ENCODE results near the gene GNG4. TPM values are rescaled to one million over a fixed set of nuclear protein-coding genes. Genes with fewer than 3 reads are reported as not detected.
"Not testable (repeated sequence)": the region's sequence is repeated elsewhere in the genome, so short reads cannot be mapped to it uniquely, and the experiment has no call there.

Gene GNG4
- total RNA-seq, 1 donor from 2014 or later = 0.12 TPM

DNA sequence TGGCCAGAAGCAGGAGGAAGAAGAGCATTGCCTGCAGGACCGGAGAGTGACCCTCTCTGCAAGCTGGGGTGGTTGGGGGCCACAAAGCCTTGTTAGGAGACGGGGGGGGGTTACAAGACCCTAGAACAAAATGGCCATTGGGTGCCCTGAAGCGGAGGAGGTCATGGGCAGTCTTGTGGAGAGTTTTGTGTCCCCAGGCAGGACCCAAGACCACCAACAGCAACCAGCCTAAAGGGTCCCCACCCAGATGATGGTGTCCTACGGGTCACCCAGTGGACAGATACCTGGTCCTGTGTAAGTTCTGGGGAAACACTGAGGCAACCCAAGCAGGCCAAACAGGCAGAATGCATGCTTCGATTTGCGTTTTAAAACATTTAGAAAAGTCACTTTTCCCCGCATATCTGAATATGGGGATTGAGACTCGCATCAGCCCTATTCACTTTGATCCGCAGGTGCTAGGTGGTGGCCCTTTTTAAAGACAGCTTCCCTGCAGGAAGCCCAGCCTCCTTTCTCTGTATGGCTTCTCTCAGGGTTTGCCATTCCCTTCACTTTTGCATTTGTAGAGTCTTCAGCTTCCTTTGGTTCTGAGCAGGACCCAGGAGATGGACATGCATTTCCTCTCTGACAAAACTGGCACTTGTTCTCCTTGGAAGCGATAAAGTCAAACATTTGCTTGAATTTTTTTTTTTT lies 21.1 kb downstream of the GNG4 start:
- no peak for DNase-seq (ENCODE audit: low spot score)

GRCh38 chr1:235625831-235626230 lies 23.8 kb downstream of the GNG4 start:
- no peak for DNase-seq (ENCODE audit: low spot score)

DNA sequence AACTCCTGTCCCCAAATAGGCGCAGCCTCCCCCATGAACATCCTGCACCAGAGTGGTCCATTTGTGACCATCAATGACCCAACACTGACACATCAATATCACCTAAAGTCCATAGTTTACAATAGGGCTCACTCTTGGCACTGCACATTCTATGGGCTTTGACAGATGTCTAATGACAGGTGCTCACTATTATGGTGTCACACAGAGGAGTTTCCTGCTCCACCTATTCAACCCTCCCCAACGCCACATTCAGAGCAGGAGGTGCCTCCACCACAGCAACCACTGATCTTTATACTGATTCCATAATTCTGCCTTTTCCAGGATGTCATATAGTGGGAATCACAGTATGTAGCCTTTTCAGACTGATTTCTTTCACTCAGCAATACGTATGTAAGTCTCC lies 24.2 kb downstream of the GNG4 start:
- no peak for DNase-seq (ENCODE audit: low spot score)

DNA sequence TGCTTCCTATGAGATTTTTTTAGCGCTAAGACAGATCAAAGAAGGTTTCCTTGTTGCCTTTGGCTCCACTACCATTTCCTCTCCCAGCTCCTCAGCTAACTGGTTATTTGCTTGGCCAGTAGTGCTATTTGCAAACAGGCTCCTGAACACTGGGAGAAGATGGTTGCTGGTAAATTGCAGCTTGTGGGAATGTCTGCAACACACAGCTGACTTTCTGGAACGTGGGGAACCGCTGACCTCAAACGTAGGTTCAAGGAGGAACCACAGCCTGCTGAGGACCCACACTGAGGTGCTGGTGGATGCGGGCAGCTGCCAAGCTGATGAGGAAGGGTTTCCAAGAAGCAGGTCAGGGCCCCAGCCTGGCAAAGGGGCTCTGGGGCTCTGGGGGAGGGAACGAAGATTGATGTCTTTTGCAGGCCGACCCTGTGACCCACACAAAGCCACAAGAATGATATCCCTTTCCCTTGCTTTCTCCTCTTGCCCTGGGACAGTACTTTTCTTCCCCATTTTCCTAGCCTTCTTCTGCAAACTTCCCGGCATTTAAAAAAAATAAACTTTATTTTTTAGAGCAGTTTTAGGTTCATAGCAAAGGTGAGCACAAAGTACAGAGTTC lies 24.8 kb downstream of the GNG4 start:
- DNase-seq (ENCODE audit: low spot score) = no peak

GRCh38 chr1:235622936-235623779 lies 26.4 kb downstream of the GNG4 start:
- DNase-seq (ENCODE audit: low spot score) = no peak

GRCh38 chr1:235619149-235619548 lies 30.4 kb downstream of the GNG4 start:
- DNase-seq (ENCODE audit: low spot score) = not testable (repeated sequence)

DNA sequence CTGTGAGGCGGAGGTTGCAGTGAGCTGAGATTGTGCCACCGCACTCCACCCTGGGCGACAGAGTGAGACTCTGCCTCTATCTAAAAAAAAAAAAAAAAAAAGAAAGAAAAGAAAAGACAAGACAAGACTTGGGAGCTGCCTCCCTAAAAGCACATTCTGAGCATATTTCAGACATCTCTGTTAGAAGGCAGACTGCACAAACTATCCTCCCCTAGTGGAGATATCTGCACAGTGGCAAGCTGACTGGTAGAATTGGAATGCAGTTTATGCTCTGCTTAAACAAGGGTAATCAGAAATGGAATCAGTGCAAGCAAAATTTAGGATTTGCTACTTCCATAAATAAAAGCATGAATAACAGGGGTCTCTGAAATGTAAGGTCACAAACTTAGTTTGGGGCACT lies 31.8 kb downstream of the GNG4 start:
- DNase-seq (ENCODE audit: low spot score) = no peak

DNA sequence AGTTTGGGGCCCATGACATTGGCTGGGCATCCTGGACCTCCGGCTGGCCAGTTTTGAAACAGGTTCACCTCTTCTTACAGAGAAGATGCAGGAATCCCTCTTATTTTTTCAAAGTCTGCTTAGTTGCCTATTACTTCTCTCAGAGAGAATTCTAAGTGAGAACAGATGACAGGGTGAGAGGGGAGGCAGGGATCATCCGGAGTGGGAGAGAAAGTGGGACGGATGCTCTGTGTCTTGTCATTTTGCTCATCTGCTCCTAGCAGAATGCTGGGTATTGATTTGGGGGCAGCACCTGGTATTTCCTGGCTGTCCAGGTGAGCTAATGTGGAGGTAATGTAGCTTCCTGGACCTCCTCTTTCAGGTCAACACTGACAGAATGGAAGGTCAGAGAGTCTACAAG lies 32.4 kb downstream of the GNG4 start:
- no peak for DNase-seq (ENCODE audit: low spot score)

DNA sequence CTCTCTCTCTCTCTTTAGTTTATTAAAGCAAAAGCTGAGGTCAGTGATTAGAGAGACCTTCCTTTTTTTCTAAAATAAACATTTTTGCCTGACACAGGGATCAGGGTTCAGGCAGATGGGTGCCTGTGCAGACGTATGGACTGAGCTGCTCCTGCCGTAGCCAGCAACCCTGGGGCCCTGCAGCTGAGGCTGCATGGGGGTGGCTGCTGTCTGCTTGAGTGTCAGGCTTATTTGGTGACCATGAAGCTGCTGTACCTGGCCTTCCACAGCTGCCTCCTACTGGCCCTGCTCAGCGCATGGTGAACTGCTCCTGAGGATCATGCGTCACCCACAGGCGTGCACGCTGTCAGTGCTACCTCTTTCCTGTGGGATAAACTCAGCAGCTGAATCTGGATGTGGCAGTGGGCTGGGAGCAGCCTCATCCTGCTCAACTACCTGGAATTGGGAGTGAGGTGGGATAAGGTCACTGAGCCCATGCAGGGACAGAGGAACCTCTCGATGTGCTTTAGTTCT lies 35.1 kb downstream of the GNG4 start:
- DNase-seq (ENCODE audit: low spot score) = no peak

GRCh38 chr1:235613602-235614001 lies 36.0 kb downstream of the GNG4 start:
- DNase-seq (ENCODE audit: low spot score) = no peak

GRCh38 chr1:235612761-235613160 lies 36.8 kb downstream of the GNG4 start:
- DNase-seq (ENCODE audit: low spot score) = no peak

- no peak for DNase-seq (ENCODE audit: low spot score)
Measured at GRCh38 chr1:235610157-235610556, 39.4 kb downstream of the GNG4 start.

DNA sequence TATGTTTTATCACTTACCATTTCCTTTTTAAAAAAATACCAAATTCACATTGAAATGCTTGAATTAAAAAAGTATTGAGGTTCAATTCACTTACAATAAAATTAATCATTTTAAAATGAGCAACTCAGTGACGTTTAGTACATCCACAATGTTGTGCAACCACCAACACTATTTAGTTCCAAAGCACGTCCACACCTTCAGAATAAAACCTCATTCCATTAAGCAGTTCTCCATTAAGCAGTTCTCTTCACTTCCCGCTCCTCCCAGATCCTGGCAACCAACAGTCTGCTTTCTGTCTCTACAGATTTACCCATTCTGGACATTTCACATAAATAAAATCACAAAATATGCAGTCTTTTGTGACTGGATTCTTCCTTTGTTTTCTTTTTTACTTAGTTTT lies 41.3 kb downstream of the GNG4 start:
- no peak for DNase-seq (ENCODE audit: low spot score)

GRCh38 chr1:235607284-235607683 lies 42.3 kb downstream of the GNG4 start:
- DNase-seq (ENCODE audit: low spot score) = no peak

DNA sequence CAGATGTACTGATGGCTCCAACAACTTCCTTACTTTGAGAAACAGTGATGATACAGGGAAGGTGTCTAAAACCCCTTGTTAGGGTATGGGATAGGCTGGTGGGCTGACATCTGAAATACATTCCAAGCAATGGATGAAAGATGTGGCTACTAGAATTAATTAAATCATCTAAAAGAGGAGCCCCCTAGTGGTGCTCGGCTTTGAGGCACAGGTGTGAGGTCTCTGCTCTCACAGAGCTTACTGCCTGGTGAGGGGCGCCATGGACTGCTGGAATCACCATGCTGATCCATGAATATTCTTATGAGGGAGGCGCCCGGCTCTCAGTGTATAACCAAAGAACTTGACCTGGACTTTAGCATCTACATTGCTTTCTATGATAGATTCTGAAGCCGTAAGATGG lies 48.5 kb downstream of the GNG4 start:
- DNase-seq (ENCODE audit: low spot score) = no peak

DNA sequence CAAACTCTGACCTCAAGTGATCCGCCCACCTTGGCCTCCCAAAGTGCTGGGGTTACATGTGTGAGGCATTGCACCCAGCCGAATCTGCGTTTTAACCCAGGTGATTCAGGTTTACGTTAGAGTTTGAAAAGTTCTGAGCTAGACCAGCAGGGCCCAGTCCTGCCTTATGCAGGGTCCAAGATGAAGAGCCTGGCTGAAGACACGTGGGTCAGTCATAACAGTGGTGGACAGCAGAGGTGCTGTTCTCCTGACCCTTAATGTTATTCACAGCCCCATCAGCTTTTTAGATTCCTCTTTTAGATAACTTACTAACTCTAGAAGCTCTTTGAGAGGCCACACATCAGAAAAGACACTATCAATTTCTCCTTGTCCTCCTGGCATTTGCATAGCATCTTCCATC lies 50.0 kb downstream of the GNG4 start:
- no peak for DNase-seq (ENCODE audit: low spot score)

DNA sequence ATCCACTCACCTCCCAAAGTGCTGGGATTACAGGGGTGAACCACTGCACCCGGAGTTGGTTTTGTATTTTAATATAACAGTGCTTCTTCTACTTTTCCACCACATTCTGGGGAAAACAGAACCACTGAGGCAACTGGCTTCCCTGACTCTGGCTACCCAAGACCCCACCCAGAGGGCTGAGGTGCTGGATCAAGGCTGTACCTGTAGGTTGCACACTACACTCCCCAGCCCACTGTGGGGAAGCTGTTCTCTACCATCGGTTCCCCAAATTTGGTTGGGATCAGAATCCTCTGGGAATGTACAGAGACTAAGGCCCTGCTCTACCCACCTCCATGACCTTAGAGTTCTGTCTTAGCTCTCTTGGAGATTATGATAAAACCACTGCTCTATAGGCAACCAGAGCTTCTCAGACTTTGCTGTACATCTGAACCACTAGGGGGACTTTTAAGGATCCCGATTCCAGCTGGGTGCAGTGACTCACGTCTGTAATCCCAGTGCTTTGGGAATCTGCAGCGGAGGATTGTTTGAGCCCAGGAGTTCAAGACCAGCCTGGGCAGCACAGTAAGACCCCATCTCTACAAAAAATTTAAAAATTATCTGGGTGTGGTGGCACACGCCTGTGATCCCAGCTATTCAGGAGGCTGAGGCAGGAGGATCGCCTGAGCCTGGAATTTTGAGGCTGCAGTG lies 51.6 kb downstream of the GNG4 start:
- no peak for DNase-seq (ENCODE audit: low spot score)

GRCh38 chr1:235595079-235595478 lies 54.5 kb downstream of the GNG4 start:
- DNase-seq (ENCODE audit: low spot score) = no peak

DNA sequence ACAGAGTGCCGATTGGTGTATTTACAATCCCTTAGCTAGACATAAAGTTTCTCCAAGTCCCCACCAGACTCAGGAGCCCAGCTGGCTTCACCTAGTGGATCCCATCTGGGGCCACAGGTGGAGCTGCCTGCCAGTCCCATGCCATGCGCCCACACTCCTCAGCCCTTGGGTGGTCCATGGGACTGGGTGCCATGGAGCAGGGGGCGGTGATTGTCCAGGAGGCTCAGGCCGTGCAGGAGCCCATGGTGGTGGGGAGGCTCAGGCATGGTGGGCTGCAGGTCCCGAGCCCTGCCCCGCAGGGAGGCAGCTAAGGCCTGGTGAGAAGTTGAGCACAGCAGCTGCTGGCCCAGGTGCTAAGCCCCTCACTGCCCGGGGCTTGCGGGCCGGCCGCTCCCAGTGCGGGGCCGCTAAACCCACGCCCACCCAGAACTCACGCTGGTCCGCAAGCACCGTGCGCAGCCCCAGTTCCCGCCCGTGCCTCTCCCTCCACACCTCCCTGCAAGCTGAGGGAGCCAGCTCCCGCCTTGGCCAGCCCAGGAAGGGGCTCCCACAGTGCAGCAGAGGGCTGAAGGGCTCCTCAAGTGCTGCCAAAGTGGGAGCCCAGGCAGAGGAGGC lies 55.2 kb downstream of the GNG4 start:
- DNase-seq (ENCODE audit: low spot score) = not testable (repeated sequence)

DNA sequence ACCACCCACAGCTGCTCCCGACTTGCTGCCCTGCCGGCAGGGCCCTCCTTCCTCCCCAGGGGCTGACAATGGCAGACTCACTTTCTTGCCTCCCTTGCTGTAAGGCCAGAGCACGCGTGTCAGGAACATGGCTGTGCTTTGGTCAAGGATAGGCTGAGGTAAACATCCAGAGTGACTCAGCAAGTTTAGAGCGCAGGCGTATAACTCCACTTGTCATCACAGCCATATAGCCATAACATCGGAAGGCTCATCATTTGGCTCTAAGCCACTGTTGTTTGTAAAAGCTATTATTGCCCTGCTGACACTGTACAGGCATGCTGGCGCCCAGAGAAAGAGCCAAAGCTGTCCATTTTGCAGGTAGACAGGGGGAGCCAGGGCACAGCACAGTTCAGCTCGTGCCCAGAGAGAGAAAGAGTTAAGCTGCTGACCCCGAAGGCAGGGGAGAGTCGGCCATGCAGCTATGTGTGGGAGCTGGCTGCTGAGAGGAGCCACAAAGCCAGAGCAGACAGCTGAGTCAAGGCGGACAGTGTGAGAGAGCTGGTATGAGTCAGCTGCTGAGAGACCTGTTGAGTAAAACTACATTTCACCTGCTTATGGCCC lies 60.6 kb downstream of the GNG4 start:
- no peak for DNase-seq (ENCODE audit: low spot score)

GRCh38 chr1:235588156-235588555 lies 61.4 kb downstream of the GNG4 start:
- DNase-seq (ENCODE audit: low spot score) = no peak

Data from mucosa of gallbladder (tissue), 1 donor.